Activated naive CD4-positive, alpha-beta T cell treated with anti-CD3 and anti-CD28 coated beads, Interleukin-2, amount 10 ng/mL, durations not matched to agents 7 days and 5 days (primary cell): ENCODE data around the gene ARL14EP.

Experiments
- CTCF ChIA-PET: fragments of 350-600 bp; sonication (Branson Sonifier 250); formaldehyde crosslinking; loops from one replicate; lab custom pipeline; 2021; ENCODE audit warnings: antibody characterized with exemption; lab: Charles Lee
- DNase-seq: peaks from one replicate; pipeline ENCODE4 v3.0.0-alpha.2; 2020
- H3K27ac Mint-ChIP-seq: one replicate; pipeline ENCODE4 v1.8.0; 2021; ENCODE audit warnings: mild to moderate bottlenecking, moderate library complexity, mixed read lengths
- H3K27me3 Mint-ChIP-seq: one replicate; pipeline ENCODE4 v1.8.0; 2021; ENCODE audit warnings: mild to moderate bottlenecking, mixed read lengths
- H3K36me3 Mint-ChIP-seq: one replicate; pipeline ENCODE4 v1.8.0; 2021; ENCODE audit warnings: mixed read lengths
- H3K4me1 Mint-ChIP-seq: one replicate; pipeline ENCODE4 v1.8.0; 2021; ENCODE audit warnings: mixed read lengths
- H3K4me3 Mint-ChIP-seq: one replicate; pipeline ENCODE4 v1.8.0; 2021; ENCODE audit warnings: mild to moderate bottlenecking, moderate library complexity, mixed read lengths
- H3K9me3 Mint-ChIP-seq: one replicate; pipeline ENCODE4 v1.8.0; 2021; ENCODE audit warnings: mixed read lengths

The ARL14EP gene

DNA sequence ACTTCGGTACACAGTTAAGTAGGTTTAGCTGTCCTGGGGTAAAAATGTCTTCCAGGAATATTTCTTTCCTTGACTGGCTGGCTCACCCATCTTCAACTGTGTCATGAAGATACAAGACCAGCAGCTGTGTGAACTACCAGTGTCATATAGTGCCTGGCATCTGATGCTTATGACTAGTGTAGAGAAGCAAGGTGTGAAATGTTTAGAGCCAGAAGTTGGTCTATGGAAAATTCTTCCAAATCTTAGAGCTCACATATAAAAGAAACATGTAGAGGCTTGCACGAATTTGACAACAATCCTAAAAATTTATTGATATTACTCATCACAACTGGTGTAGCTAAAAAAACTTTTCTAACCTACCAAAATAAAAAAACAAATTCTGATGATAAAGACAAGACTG is 54.4 kb downstream of the ARL14EP start:
- no peaks in the 10 kb centered on the region for H3K36me3 Mint-ChIP-seq
- H3K9me3 Mint-ChIP-seq: no peaks in the 10 kb centered on the region
- H3K27ac Mint-ChIP-seq: no peak overlapping the region
- H3K4me3 Mint-ChIP-seq: no peak overlapping the region
- no peaks in the 10 kb centered on the region for H3K4me1 Mint-ChIP-seq
- CTCF ChIA-PET: no interaction called here
- no peaks in the 10 kb centered on the region for H3K27me3 Mint-ChIP-seq
- no peak for DNase-seq

DNA sequence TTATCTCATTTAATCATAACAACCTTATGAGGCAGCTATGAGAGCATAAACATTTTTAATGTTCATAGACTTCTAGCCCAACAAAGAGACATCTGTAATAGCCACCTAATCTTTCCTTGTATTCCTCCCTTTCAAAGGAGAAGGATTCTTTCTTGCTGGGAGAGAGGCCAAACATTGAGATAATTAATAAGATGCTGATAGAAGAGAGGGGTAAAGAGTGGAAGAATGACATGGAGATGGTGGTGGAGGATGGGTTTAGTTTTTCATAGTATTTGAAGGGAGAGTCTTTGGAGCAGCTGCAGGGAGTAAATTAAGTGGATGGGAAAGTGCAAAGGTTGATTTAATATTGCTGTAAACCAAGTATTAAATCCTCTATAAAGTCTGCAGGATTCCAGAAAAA is 57.9 kb downstream of the ARL14EP start:
- CTCF ChIA-PET: no interaction called here
- Mint-ChIP-seq H3K27me3 (no peaks in the 10 kb centered on the region), H3K27ac (no peak overlapping the region), H3K4me3 (no peak overlapping the region), H3K4me1 (no peaks in the 10 kb centered on the region), H3K36me3 (no peaks in the 10 kb centered on the region), H3K9me3 (no peaks in the 10 kb centered on the region)
- no peak for DNase-seq

DNA sequence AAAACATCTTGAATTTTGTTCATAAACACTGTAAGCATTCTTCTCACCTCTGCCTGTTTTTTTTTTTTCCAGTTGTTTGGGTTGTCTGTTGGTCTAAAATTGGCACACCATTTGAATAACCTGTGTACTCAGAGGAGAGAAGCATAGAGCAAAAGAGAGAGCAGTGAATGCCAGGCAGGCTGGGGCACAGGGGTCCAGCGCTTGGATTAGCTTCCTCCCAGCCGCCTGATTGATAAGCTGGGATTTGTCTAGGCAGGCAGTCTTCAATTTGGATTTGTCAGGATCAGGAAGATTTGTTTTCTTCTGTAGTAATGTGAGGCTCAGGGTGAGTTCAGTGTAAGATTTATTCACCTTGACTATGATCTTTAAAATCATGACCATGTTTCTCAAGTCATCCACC is 59.0 kb downstream of the ARL14EP start:
- CTCF ChIA-PET: no interaction called here
- no peaks in the 10 kb centered on the region for H3K36me3 Mint-ChIP-seq

More for the DNA sequence above, 59.0 kb downstream of the ARL14EP start:
- Mint-ChIP-seq H3K9me3 (no peaks in the 10 kb centered on the region), H3K27me3 (no peaks in the 10 kb centered on the region), H3K27ac (no peak overlapping the region), H3K4me3 (no peak overlapping the region), H3K4me1 (no peaks in the 10 kb centered on the region)
- no peak for DNase-seq
